ENCODE results near the gene LMAN1.

Gene LMAN1

GRCh38 chr18:59306640-59307039, 52.4 kb downstream of the LMAN1 start:
- in situ Hi-C loops (cut with MboI; ENCODE audit: low sequenced_read_pairs): no loop called here

DNA sequence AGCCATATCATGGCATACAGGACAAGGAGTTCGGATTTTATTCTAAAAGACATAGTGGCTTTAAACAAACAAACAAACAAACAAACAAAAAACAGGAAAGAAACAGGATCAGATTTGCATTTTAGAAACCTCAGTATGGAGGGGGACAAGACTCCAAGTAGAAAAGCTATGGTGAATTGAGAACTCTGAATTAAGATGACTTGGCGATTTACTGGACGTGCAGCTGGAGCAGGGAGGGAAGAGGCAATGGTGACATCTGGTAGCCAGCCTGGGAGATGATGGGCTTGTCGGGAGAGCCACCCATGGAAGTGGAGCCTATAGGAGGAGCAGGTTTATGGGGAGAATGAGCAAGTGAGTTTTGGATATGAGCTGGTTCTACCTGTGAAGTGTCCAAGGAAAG, 53.8 kb downstream of the LMAN1 start:
- in situ Hi-C loops (cut with MboI; ENCODE audit: low sequenced_read_pairs): no loop called here

- in situ Hi-C loops (cut with MboI; ENCODE audit: low sequenced_read_pairs): no loop called here
Measured at GRCh38 chr18:59303656-59304195, 55.3 kb downstream of the LMAN1 start.

DNA sequence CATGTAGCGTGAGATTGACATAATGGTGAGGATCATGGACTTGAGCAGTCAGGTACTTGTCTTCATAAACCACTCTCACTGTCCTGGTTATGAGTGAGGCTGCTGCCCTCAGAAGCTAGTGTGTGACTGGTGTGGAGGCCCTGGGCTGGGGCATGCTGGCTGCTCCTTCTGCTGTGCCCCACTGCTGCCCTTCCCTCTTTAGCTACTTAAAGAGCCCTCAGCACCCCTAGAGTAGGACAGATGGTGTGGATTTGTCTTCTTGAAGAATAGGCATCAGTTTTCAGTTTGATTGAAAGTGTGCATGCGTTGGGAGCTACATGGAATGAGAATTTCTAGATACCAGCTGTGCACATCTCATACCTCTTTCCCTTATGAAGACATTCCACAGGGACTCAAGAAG, 56.1 kb downstream of the LMAN1 start:
- in situ Hi-C loops (cut with MboI; ENCODE audit: low sequenced_read_pairs): no loop called here

DNA sequence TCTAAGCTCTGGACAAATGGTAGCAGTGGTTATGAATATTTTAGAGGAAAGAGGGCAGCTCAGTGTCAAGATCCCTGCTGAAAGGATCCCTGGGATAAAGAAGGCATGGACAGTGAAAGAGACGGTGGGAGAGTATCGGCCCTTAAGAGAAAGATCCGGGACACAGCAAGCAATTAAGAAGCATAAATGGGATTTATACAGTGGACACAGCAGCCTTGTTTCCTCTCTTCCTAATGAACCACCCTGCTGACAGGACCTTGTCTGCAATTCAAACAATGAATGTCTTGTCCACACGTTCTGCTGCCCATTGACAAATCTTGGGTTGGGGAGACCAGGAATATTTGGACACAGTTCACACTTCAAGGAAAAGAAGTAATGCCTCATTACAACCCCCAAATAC, 57.1 kb downstream of the LMAN1 start:
- in situ Hi-C loops (cut with MboI; ENCODE audit: low sequenced_read_pairs): no loop called here

GRCh38 chr18:59300676-59301285, 58.3 kb downstream of the LMAN1 start:
- in situ Hi-C loops (cut with MboI; ENCODE audit: low sequenced_read_pairs): no loop called here

DNA sequence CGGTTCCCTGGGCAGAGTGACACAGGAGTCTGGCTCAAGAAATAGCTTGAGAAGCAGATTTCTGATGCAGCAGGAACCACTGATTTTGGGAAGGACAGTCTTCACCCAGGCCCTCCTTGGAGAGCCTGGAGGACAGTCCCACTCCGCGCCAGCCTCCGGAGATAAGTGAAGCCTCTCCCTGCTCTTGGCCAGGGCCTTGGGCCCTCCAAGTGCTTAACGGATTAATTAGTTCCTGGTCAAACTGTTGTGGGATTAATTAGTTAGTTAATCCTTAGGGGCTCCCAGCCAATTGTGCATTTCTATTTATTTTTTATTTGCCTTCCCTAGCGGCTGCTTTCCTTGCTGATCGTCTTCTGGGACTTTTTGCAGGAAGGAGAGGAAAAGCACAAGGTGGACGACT, 60.2 kb downstream of the LMAN1 start:
- in situ Hi-C loops (cut with MboI; ENCODE audit: low sequenced_read_pairs): no loop called here

- in situ Hi-C loops (cut with MboI; ENCODE audit: low sequenced_read_pairs): no loop called here
Measured at GRCh38 chr18:59293317-59293716, 65.7 kb downstream of the LMAN1 start.

GRCh38 chr18:59286341-59286740, 72.7 kb downstream of the LMAN1 start:
- in situ Hi-C loops (cut with MboI; ENCODE audit: low sequenced_read_pairs): no loop called here

GRCh38 chr18:59282341-59282740, 76.7 kb downstream of the LMAN1 start:
- in situ Hi-C loops (cut with MboI; ENCODE audit: low sequenced_read_pairs): no loop called here

DNA sequence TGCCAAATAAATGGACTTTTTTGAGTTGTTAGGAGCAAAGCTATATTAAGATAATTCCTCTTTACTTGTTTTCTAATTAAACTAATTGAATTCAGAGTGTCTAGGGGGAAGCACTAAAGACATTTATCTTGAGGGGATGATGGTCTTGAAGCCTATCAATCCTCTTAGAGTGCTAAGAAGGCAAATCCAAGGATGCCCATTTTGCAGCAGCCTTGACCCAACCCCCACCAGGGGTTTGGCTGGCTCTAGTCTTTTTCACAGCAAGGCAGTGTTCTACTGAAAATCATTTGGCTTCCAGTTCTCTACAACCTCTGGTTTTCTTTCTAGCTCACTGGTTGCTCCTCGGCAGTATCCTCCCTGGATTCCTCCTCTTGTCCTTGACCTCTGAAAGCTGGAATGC, 79.3 kb downstream of the LMAN1 start:
- in situ Hi-C loops (cut with MboI; ENCODE audit: low sequenced_read_pairs): no loop called here

GRCh38 chr18:59279193-59279592, 79.9 kb downstream of the LMAN1 start:
- in situ Hi-C loops (cut with MboI; ENCODE audit: low sequenced_read_pairs): no loop called here

GRCh38 chr18:59278793-59279192, 80.3 kb downstream of the LMAN1 start:
- in situ Hi-C loops (cut with MboI; ENCODE audit: low sequenced_read_pairs): no loop called here

Measured in hTERT RPE-1 (cell line).